GM18507 (cell line): ENCODE data around the gene AFTPH.

ENCODE experiments used
- DNase-seq: peaks from one replicate; pipeline ENCODE4 v3.0.0; 2011; ENCODE audit warnings: low read depth; ENCODE audit not compliant: insufficient read length; ENCODE audit errors: extremely low spot score
- FAIRE-seq: peaks from 2 replicates; lab custom pipeline; 2011; peaks lifted over from hg19 to GRCh38; lab: Jason Lieb, UNC

The AFTPH gene

GRCh38 chr2:64534363-64534762, 10.2 kb downstream of the AFTPH start:
- DNase-seq (no peak), FAIRE-seq (peak; percentile 76)

DNA sequence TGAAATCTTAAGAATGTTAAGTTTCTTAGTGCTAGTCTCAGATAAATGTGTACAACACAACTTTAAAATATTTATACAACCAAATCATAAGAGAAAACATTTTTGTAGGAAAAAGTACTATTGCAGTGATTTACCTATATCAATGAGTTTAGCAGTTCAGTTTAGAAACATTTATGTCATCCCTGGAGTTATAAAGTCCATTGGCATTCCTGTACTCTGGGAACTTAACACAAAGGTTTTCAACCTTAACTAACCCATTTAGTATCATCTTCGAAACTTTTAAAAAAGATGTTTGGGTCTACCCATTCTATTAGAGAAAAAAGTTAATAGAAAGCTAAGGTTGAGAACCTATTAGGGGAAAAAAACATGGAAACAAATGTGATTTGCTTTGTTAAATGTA, 10.9 kb downstream of the AFTPH start:
- DNase-seq (no peak), FAIRE-seq (peak; percentile 5)

DNA sequence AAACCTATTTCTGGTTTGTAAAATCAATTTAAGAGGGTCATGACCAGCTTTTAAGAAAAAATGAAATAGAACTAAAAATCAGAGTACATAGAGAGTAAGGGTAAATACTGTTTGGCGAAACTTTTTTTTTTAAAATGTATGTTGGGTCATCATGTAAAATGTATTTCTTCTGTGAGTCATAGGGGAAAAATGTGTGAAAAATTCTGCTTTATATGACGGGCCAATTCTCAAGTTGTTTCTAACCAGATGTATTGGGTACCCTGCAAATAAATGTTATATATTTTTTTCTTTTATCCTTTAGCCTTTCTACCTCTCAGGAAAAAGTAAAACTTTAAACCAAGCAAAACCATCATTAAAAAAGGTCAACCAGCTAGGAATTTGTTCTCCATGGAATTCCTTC, 13.9 kb downstream of the AFTPH start:
- DNase-seq, result no peak
- FAIRE-seq, result no peak

DNA sequence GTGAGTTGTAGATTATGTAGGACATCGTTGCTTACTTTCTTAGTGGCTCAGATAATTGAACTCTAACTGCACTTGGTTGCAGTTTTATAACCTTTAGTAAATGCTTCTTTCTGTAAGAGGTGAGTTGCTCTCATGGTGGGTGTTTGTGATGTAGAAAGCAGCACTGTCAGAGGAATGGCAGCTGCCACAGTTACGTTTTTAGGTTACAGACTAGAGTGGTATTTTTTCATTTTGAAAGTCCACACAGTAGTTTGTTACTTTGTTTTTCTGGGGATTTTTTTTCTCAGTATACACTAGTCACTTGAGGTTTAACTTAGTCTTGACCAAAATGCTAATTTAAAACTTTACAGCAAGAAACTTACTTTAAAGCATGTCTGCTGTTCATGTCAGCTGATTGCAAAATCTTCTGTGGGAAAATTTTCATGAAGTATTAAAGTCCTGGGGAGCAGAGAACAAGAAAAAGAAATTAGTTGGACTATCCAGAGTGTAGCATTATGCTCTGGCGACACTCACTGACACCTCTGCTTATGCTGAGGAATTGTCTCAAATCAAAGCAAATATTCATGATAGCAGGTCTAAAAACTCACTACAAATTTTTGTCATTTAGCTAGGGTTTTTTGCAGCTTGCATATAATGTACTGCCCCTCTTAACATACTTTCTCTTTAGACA, 14.8 kb downstream of the AFTPH start:
- DNase-seq (no peak), FAIRE-seq (peak; percentile 63)

- DNase-seq, result no peak
Measured at GRCh38 chr2:64540615-64541014, 16.5 kb downstream of the AFTPH start.

GRCh38 chr2:64541547-64541946, 17.4 kb downstream of the AFTPH start:
- FAIRE-seq (no peak), DNase-seq (no peak)

More at GRCh38 chr2:64540615-64541014, 16.5 kb downstream of the AFTPH start:
- FAIRE-seq, result peak; percentile 42

DNA sequence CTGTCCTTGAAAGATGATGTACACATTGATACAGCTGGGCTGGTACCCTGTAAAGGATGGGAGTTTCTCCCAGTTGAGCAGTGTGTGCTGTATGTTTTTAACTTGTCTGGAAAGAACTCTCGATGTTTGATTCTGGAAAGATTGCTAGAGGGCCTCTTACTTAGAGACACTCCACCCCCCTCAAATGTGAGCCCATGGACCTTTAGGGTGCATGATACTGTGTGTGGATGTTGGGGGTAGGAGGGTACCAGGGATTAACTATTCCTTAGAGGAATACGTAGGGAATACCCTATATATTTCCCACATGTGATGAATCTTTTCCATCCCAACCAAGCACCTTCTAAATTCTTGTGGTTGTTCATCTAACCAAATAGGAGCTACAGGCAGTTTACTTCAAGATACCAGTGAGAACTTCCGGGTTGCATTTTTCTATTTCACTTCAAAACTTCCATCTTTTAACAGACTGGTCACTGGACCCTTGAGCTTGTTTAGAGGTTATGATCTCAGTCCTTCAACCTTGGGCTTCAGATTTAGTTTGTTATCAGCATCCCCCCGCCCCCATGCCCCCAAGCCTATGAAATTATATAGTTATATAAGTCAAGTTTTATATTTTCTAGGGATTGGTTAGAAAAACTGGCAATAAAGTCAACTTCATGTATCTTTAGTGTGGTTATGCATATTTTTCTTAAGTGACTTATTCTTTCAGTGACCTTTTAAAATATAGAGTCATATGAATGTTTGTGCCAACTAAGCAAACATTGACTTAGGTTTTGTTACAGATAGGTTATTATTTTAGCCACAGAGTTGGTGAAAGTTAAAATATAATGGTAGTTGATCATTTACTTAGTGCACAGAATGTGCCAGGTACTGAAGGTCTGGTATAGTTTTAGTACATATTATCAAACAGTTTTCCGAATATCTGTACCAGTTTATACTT, 18.2 kb downstream of the AFTPH start:
- DNase-seq (no peak), FAIRE-seq (peak; percentile 67)

- peak; percentile 54 for FAIRE-seq
- no peak for DNase-seq
Measured at GRCh38 chr2:64543008-64543697, 19.0 kb downstream of the AFTPH start.

DNA sequence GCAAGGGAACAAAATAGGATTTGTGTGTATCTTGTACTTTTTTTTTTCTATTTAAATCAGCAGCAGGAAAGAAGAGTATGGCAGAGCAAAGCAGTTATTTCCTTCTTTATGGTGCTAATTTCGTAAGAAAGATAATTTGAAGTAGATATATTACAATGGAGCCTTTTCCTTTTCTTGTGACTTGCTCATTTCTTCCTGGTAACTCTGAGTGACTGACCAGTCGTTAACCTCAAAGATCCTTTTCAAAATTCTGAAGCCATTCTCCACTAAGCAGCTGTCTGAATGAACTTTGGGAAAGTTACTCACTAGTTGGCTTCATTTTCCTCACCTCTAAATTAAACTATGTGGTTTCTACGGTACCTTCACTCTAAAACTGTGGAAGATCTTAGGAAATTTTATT, 24.6 kb downstream of the AFTPH start:
- DNase-seq (no peak), FAIRE-seq (no peak)

GRCh38 chr2:64550042-64550441, 25.9 kb downstream of the AFTPH start:
- DNase-seq, result no peak
- FAIRE-seq, result no peak

DNA sequence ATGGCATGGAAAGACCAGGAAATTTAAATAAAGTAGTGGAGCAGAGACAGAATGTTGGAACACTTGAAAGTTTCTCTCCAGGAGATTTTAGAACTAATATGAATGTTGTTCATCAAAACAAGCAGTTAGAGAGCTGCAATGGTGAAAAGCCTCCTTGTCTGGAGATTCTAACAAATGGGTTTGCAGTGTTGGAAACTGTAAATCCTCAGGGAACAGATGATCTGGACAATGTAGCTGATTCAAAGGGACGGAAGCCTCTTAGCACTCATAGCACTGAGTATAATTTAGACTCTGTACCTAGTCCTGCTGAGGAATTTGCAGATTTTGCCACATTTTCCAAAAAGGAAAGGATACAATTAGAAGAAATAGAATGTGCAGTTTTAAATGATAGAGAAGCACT, 27.7 kb downstream of the AFTPH start:
- FAIRE-seq (no peak), DNase-seq (no peak)

- FAIRE-seq (no peak), DNase-seq (no peak)
Measured at GRCh38 chr2:64554117-64554516, 30.0 kb downstream of the AFTPH start.

- DNase-seq, result no peak
- FAIRE-seq, result no peak
Measured at GRCh38 chr2:64558445-64559081, 34.4 kb downstream of the AFTPH start.

- DNase-seq, result no peak
- peak; percentile 66 for FAIRE-seq
Measured at GRCh38 chr2:64562148-64562784, 38.1 kb downstream of the AFTPH start.

GRCh38 chr2:64563436-64563938, 39.4 kb downstream of the AFTPH start:
- FAIRE-seq (no peak), DNase-seq (no peak)

- no peak for DNase-seq
- FAIRE-seq, result no peak
Measured at GRCh38 chr2:64565949-64566710, 42.0 kb downstream of the AFTPH start.

DNA sequence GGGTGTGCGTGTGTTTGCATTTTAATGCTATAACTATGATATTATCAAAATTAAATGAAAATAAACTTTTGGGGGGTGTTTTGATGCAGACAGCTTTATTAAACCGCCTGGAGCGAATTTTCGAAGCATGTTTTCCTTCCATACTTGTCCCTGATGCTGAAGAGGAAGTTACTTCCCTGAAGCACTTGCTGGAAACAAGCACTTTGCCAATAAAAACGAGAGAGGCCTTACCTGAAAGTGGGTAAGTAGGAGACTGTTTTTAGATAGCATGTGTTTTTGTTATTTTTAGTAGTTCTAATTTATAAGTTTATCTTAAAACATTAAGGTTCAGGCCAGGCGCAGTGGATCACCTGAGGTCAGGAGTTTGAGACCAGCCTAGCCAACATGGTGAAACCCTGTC, 43.3 kb downstream of the AFTPH start:
- no peak for FAIRE-seq
- DNase-seq, result no peak

GRCh38 chr2:64568836-64569235, 44.7 kb downstream of the AFTPH start:
- no peak for DNase-seq

More at GRCh38 chr2:64568836-64569235, 44.7 kb downstream of the AFTPH start:
- FAIRE-seq, result no peak
